Endothelial cell of hepatic sinusoid (primary cell): Measurements from ENCODE around the gene PPP1R14B.

ENCODE experiments used
- in situ Hi-C: cut with HindIII; loops from 2 replicates; pipeline ENCODE4 v1.10.0; 2017; ENCODE audit warnings: low sequenced_read_pairs

Gene PPP1R14B

DNA sequence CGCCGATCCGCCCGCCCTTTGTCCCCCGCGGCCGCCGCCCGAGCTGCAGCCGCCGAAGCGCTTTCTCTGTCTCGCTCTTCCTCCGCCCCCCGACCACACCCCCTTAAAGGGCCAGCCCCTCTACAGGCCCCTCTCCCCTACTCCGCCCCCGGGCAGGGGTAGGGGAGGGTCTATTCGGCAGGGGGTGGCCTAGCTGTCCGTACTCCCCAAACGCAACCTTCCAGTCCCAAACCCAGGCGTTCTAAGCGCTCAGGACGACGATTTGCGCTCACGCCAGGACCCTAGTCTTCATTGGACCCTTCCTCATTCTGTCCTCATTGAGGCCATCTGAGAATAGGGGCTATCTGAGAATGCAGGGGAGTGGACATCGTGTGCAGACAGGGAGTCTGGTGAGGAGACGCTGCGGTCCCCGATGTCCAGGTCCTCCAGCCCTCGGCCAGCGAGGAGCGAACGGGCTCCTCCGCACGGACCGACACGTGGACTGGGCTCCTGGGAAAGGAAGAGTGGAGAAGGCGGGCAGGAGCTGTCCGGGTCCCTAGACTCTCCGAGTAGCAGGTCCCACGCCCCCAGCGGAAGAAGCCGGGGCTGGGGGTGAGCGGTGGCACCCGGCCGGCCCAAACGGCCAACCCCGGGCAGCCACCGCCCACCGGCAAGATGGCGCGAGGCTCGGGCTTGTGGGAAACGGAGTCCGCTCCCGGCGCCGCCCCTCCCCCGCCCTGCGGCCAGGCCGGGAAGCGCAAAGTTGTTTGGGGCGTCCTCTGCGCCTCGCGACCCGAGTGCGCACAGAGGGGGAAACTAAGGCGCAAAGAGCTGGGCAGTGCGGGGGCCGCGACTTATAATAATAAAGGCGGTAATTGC lies at the start of gene PPP1R14B:
Gene PPP1R14B, minus strand, starts transcription at position 73 of the 858 bp plus-strand sequence. CDS start 270 bp downstream, outside the sequence.
- in situ Hi-C loops: no loop called here

DNA sequence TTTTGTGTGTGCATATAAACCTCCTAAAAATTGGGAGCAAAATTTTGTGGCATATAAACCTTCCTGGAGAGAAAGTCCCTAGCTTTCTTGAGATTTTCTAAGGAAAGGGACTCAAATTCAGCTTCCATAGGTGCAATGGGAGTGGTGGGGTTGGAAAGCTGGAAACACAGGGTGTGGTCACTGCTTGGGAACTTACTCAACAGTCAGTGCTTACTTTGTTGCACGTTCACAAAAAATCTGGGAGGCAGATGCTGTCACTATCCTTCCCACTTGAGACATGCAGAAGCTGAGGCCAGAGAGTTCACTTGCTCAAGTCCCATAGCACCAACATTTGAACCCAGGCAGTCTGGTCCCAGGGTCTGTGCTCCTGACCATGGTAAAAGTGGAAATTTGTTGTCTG lies 49.5 kb upstream of the PPP1R14B start:
- in situ Hi-C loops: no loop called here

DNA sequence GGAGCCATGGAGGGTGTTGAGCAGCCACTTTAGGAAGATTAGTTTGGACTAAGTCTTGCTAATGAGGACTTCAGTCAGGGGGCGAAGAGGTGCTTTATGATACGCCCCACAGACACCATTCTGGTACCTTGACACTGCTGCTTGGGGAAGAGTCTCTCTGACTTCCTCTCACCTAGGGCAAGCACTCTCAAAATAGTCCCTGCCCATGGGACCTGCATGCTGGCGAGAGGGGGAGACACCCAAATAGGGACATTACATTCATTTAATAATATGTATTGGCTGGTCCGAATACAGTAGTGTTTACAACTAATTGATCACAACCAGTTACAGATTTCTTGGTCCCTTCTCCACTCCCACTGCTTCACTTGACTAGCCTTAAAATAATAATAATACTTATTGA lies 49.0 kb upstream of the PPP1R14B start:
- in situ Hi-C loops: no loop called here

DNA sequence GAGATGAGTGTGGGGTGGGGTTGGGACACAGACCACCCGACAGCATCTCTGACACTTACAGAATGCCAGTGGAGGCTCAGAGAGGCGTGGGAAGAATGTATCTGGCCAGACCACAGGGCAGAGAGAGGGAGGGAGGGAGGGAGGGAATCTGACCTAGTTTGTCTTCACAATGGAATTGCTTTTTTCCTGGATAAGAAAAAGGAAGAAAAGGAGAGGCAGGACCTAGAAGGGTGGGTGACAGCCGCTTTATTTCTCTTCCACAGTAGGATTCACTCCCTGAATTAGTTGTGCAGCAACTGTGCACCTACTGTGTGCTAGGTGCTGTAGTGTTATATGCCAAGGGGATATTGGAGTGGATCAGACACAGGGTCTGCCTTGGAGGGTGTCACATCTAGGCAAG lies 48.0 kb upstream of the PPP1R14B start:
- in situ Hi-C loops: no loop called here

GRCh38 chr11:64292460-64293254 lies 45.9 kb upstream of the PPP1R14B start:
- in situ Hi-C loops: no loop called here

DNA sequence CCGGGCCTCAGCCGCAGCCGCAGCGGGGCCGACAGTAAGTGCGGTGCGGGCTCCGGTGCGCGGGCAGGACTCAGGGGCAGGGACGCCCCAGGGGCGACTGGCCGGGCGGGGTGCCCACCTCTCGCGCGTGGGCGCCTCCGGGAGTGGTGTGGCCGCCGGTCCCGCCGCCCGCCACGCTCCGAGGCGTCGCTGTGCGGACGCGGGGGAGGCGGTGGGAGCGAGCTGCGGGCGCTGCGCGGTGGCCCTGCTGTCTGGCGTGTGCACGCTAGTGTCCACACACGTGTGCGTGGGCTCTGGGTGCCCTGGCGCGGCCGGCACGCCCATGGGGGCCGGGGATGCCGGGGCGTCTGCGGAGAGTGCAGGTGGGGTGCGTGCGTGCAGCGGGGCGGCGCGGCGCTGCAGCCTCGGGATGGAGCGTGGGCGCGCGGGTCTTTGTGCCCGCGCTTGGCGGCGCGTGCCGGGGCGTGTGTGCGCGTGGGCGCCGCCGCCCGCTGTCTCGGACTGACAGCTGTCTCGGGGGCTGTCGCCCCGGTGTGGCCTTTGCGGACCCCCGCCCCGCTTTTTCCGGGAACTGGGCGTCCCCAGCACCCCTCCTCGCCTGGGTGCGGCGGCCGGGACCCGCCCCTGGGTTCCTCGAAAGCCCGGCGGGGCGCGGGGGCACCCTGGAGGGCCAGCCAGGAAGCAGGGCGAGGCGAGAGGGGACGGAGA lies 45.2 kb upstream of the PPP1R14B start:
- in situ Hi-C loops: no loop called here

GRCh38 chr11:64291262-64291751 lies 44.6 kb upstream of the PPP1R14B start, which contains the start of gene KCNK4:
TSS of gene KCNK4 (plus strand) at chr11:64291302. CDS start at chr11:64293019, 1,717 bp downstream.
- in situ Hi-C loops: no loop called here

DNA sequence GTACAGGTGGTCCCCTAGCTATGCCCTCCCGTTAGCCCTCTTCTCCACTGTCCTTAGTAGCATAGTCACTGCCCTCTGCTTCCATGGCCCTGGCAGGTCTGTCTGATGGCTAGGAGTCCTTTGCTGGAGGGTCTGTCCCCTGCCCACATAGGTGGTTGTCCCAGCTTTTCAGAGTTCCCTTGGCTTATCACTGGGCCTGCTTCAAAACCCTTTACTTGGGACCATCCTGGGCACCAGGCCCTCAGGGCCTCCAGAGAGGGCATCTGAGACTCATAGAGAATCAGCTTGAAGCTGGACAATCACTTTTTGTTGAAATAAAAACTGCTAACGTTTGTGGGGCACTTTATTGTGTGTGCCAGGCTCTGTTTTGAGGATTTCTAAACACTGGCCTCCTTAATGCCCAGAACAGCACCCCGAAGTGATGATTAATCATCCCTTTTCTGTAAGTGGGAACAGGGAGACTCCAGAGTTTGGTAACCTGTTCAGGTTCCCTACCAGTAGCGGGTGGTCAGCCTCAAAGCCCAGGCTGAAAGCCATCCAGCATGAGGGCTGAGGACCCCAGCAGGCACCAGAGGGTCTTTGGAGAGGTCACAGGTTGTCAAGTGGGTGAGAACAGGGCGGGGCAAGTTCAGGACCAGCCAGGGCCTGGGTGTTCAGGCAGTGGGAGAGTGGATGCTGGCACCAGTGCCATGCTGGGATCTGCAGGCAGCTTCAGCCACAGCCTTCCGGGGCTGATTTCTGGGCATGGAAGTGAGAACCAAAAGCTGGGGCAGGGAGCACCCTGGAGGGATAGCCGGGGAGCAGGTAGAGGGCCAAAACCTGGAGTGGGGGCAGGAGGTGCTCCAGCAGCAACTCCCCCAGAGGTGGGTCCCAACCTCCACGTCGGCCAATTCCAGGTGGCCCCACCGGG lies 43.9 kb upstream of the PPP1R14B start:
- in situ Hi-C loops: no loop called here

DNA sequence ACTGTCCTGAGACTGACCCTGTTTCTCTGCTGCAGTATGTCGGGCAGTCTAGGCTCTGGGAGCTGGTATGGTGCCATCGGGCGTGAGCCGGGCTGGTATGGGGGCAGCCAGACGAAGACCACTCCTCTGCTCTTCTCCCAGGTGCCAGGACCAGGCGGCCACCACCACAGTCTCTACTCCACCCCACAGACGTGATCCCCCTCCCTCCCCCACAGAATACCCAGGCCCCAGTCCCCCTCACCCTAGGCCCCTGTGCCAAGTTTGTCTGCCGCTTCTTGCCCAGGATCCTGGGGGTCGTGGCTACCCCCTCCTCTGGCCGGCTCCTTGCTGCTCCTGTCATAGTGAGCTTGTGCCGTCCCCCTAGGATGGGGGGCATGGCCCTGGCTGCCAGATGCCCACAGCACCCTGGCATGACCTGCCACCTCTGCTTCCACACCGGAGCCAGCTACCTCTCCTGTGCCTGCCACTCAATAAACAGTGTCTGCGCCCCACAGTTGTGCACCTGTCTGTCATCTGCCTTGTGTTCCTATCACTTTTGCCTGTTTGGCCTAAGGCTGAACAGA lies 42.3 kb upstream of the PPP1R14B start:
- in situ Hi-C loops: no loop called here

- in situ Hi-C loops: no loop called here
Observed at GRCh38 chr11:64288353-64288750, 41.6 kb upstream of the PPP1R14B start.

DNA sequence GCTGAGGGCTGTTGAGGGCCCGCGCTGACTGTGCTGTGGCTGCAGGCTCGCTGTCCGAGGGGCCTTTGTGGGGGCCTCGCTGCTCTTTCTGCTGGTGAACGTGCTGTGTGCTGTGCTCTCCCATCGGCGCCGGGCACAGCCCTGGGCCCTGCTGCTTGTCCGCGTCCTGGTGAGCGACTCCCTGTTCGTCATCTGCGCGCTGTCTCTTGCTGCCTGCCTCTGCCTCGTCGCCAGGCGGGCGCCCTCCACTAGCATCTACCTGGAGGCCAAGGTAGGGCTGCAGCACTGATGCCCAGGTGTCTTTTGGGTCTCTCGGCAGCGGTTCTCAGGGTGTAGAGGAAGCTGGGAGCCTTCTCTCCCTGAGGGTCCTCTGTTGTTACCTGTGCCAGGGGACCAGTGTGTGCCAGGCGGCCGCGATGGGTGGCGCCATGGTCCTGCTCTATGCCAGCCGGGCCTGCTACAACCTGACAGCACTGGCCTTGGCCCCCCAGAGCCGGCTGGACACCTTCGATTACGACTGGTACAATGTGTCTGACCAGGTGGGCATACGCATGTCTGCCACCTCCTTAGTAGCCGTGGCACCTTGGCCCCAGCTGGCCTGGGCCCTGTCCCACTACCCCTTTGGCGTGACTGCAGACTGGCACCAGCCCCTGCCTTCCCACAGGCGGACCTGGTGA lies 41.1 kb upstream of the PPP1R14B start:
- in situ Hi-C loops: no loop called here

DNA sequence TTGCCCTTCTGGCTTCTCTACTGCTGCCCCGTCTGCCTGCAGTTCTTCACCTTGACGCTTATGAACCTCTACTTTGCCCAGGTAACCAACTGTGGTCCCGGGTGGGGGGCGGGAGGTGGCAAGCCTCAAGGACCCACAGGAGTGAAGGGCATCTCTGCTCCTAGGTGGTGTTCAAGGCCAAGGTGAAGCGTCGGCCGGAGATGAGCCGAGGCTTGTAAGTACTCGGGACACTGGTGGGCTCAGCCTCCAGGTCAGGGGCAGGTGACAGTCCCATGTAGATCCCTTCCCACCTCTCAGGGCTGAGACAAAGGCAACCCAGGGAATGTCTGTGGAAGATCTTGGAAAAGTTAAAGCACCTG lies 40.0 kb upstream of the PPP1R14B start:
- in situ Hi-C loops: no loop called here

DNA sequence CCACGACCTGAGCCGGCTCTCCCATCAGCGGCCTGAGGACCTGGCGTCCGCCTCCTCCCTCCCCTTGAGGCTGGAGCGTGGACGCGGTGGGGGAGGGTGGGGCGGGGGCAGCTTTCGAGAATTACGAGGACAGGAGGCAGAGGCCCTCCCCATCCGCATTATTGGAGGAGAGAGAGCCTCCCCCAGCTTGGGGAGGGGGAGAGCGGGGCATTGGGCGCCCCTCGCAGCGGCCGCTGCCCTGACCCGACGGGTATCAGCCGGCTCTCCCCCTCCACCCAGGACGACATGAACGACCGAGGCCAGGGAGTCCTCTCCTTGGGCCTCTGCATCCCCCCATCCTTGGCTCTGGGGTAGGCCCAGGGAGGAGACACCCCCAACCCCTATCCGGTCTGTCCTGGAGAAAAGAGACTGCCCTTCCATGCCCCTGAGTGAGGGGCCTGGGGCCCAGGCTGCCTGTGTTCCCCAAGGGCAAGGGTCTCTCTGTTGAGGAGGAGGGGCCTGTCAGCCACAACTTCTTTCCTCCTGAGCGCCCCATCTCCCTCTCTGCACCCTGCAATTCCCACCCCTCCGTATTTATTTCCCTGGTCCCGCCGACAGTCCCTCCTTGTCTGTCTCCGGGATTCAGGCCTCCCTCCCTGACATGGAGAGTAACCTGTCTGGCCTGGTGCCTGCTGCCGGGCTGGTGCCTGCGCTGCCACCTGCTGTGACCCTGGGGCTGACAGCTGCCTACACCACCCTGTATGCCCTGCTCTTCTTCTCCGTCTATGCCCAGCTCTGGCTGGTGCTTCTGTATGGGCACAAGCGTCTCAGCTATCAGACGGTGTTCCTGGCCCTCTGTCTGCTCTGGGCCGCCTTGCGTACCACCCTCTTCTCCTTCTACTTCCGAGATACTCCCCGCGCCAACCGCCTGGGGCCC lies 39.4 kb upstream of the PPP1R14B start:
- in situ Hi-C loops: no loop called here

- in situ Hi-C loops: no loop called here
Observed at GRCh38 chr11:64284962-64285884, 38.5 kb upstream of the PPP1R14B start, which contains the start of gene GPR137. TSS of gene GPR137 (plus strand) at chr11:64285848. CDS start at chr11:64286525, 677 bp downstream.

DNA sequence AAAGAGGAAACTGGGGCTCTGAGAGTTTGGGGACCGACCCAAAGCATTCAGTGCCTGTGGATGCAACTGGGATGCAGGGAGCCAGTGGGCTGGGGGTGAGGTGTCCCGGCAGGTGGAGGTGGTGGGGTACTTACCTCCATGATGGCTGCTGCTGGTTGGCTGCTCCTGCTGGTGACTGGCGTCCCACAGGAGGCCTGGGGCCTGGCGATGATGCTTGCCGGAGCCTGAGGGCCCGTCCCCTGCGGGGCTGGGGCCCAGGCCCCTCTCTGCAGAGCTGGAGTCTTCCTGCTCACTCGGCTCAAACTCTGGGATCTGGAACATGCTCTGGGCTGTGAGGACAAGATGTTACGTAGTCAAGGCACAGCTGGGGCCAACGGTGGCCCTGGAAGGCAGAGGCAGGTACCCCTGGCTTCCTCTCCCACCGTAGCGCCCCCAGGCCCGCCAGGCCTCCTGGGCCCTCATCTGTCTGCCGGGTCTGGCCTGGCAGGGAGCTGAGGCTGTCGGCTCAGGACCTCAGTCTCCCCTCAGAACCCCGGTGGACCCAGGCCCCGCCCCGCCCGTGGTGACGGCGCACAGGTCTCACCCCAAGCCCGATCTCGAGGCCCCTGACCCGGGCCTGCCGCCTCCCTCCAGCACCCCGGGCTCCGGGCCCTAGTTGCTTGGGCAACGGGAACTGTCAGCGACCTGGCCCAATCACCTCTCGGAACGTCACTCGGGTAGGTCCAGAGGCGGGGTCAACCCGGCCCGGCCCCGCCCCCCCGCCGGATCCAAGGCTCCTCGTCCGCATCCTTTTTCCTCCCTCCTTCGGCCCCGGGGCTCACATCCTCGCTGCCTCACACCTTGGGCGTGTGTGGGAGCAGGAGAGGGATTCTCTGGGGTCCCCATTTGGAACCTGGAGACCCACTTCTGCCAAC lies 37.6 kb upstream of the PPP1R14B start, which contains the start of gene BAD:
Gene BAD, minus strand, starts transcription at position 618 of the 914 bp plus-strand sequence. Its CDS starts 297 bp downstream, at position 321.
- in situ Hi-C loops: no loop called here

DNA sequence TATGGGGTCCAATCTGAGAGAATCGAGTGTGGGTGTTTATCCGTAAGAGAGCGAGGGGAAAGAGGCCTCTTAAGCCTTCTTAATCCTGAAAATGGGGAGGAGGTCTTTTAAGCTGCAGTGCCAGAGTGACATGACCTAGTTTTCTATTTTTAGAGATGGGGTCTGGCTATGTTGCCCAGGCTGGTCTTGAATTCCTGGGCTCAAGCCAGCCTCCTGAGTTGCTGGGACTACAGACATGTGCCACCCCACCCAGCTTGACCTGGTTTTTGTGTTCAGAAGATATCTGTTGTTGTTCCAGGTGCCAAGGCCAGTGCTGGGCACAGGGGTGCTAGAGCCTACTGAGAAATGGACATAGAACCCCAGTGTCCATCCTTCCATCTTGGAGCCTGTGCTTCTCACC lies 36.3 kb upstream of the PPP1R14B start:
- in situ Hi-C loops: no loop called here
